Pancreas (tissue), 10 donors: Measurements from ENCODE around the gene RGS13. TPM values are rescaled to one million over a fixed set of nuclear protein-coding genes. Genes with fewer than 3 reads are reported as not detected.

Experiments
- ATAC-seq, 4 donors: fragments of 200-7000 bp; cut with Tn5 transposase; one replicate each; pipeline versions ENCODE4 v1.8.0 to v1.9.1; 2020; ENCODE audit warnings: mild to moderate bottlenecking in 4 of 4, moderate library complexity in 4 of 4
- DNase-seq, 6 donors: peaks; one replicate each; pipeline ENCODE4 v3.0.0-alpha.2; 2020
- FAIRE-seq: peaks from 2 replicates; lab custom pipeline; 2012; peaks lifted over from hg19 to GRCh38; lab: Jason Lieb, UNC
- H3K27ac ChIP-seq, 4 donors: fragments of 200-600 bp; sonication (generic); 1 replicate in 3 of 4; 2 replicates in 1 of 4; pipeline versions ENCODE4 v1.5.0 to v1.8.0; 2020
- H3K27me3 ChIP-seq, 4 donors: fragments of 200-600 bp; one replicate each; pipeline ENCODE4 v1.8.0; 2021
- H3K36me3 ChIP-seq, 3 donors: fragments of 200-600 bp; sonication (generic) in 1 of 3; one replicate each; pipeline versions ENCODE4 v1.5.0 to v1.8.0; 2020 to 2021
- H3K4me1 ChIP-seq, 3 donors: fragments of 200-600 bp; one replicate each; pipeline ENCODE4 v1.8.0; 2021
- H3K4me3 ChIP-seq, 4 donors: fragments of 200-600 bp; sonication (generic) in 2 of 4; one replicate each; pipeline versions ENCODE4 v1.5.0 to v1.8.0; 2020 to 2021
- H3K9me3 ChIP-seq, 4 donors: fragments of 200-600 bp; one replicate each; pipeline ENCODE4 v1.8.0; 2021
- CTCF ChIP-seq, 4 donors: fragments of 200-600 bp; sonication (generic) in 3 of 4; IDR thresholded peaks; one replicate each; pipeline versions ENCODE4 v1.5.0 to v1.8.0; 2021; ENCODE audit warnings: antibody characterized with exemption in 4 of 4
- WGBS, 2 donors: extraction: QIAGEN DNeasy Blood & Tissue Kit; methylation state at CpG; one replicate each; pipeline ENCODE4 v1.1.7; 2013; 5-methylcytosine and 5-hydroxymethylcytosine counted together
- intact Hi-C, 3 donors: fragments of 100-400 bp; cut with DNase I; formaldehyde crosslinking; loops; one replicate each; pipeline versions ENCODE4 v1.11.1 to v1.14.2; 2022
- polyA plus RNA-seq, 2 donors: library from polyadenylated mRNA; stranded (reverse); fragments of 200-250 nt; gene quantifications; one replicate each; pipeline ENCODE4 v1.2.3, GENCODE V29; 2013
- total RNA-seq, 6 donors: library from RNA; stranded (reverse); fragmentation: NEBNext Ultra II Directional in 4 of 6; extraction: Animal tissue kit (Norgen Biotek cat#: 25700) in 4 of 6; gene quantifications; one replicate each; pipeline versions ENCODE4 v1.2.1 to v1.2.4, GENCODE V29; 2021 to 2023
- donor health status: healthy with polysubstance abuse.
- donor health status: DM: no; HTN: no; CAD: no; lungs with moderate emphysema.
- donor health status: DM: no; HTN: no; CAD: no.
- donor health status: control.
- donor health status: control.
- donor health status: Bipolar disorder and iron deficiency.
- donor health status: DM: yes; HTN: yes; CAD: no.
- donor health status: DM: no; HTN: no; CAD: no.
- donor health status: DM: no; HTN: no; CAD: no.
- donor health status: DM: yes; HTN: yes; CAD: no.

RGS13 gene
- total and polyA plus RNA-seq, 8 donors = 0.21 to 0.84 (median 0.25) TPM; not detected in 2

GRCh38 chr1:192652159-192652558 lies 16.2 kb downstream of the RGS13 start:
- no peak for DNase-seq
- Histone ChIP-seq H3K9me3 (no peaks in the 10 kb centered on the region), H3K4me1 (no peaks in the 10 kb centered on the region), H3K27me3 (no peaks in the 10 kb centered on the region), H3K36me3 (no peaks in the 10 kb centered on the region), H3K27ac (no peak overlapping the region), H3K4me3 (no peak overlapping the region)
- intact Hi-C loops = no loop called here
- FAIRE-seq = no peak
- no peak for ATAC-seq
- WGBS, 2 donors = 100% methylated on average over 1 of the region's 1 CpG
- TF ChIP-seq CTCF (IDR thresholded peaks at IDR 0.05) = no peak

GRCh38 chr1:192654120-192654519 lies 18.2 kb downstream of the RGS13 start:
- no peak for FAIRE-seq
- H3K36me3 ChIP-seq = no peaks in the 10 kb centered on the region
- no peak overlapping the region for H3K27ac ChIP-seq
- no peak for ATAC-seq
- H3K4me1 ChIP-seq = no peaks in the 10 kb centered on the region
- no peak overlapping the region for H3K4me3 ChIP-seq
- intact Hi-C loops = no loop called here
- TF ChIP-seq CTCF (IDR thresholded peaks at IDR 0.05) = no peak
- no peaks in the 10 kb centered on the region for H3K9me3 ChIP-seq
- no peaks in the 10 kb centered on the region for H3K27me3 ChIP-seq
- no peak for DNase-seq

GRCh38 chr1:192654591-192655251 lies 18.8 kb downstream of the RGS13 start:
- FAIRE-seq (no peak), ATAC-seq (no peak)

GRCh38 chr1:192657760-192658159 lies 21.8 kb downstream of the RGS13 start:
- DNase-seq (no peak), FAIRE-seq (no peak), ATAC-seq (no peak)
- H3K36me3 ChIP-seq = no peaks in the 10 kb centered on the region
- H3K4me1 ChIP-seq = no peaks in the 10 kb centered on the region
- no peak for TF ChIP-seq CTCF (IDR thresholded peaks at IDR 0.05)
- intact Hi-C loops = no loop called here
- WGBS, 2 donors = 51 to 56% methylated on average over 4 of the region's 4 CpGs
- no peak overlapping the region for H3K27ac ChIP-seq
- no peaks in the 10 kb centered on the region for H3K9me3 ChIP-seq
- no peak overlapping the region for H3K4me3 ChIP-seq
- H3K27me3 ChIP-seq = no peaks in the 10 kb centered on the region

More at GRCh38 chr1:192654591-192655251, 18.8 kb downstream of the RGS13 start:
- no peak overlapping the region for H3K27ac ChIP-seq
- H3K9me3 ChIP-seq = no peaks in the 10 kb centered on the region
- intact Hi-C loops = no loop called here
- WGBS, 2 donors = 65 to 78% methylated on average over 4 of the region's 4 CpGs
- no peak for TF ChIP-seq CTCF (IDR thresholded peaks at IDR 0.05)
- H3K36me3 ChIP-seq = no peaks in the 10 kb centered on the region
- no peak overlapping the region for H3K4me3 ChIP-seq
- no peaks in the 10 kb centered on the region for H3K4me1 ChIP-seq
- no peaks in the 10 kb centered on the region for H3K27me3 ChIP-seq
- no peak for DNase-seq

- intact Hi-C loops = no loop called here
- no peak for DNase-seq
- no peak for FAIRE-seq
- 87 to 89% methylated on average over 1 of the region's 1 CpG for WGBS, 2 donors
- Histone ChIP-seq H3K9me3 (no peaks in the 10 kb centered on the region), H3K27me3 (no peaks in the 10 kb centered on the region), H3K36me3 (no peaks in the 10 kb centered on the region), H3K27ac (no peak overlapping the region), H3K4me1 (no peaks in the 10 kb centered on the region), H3K4me3 (no peak overlapping the region)
- ATAC-seq = no peak
- TF ChIP-seq CTCF (IDR thresholded peaks at IDR 0.05) = no peak
Observed at GRCh38 chr1:192658255-192658654, 22.3 kb downstream of the RGS13 start.
